ENCODE data around the gene KIFC3.

The KIFC3 gene

GRCh38 chr16:57758331-57759117 lies 43.8 kb downstream of the KIFC3 start (continued):
- TF ChIP-seq ZSCAN16 (tag by site-specific recombination; IDR thresholded peaks at IDR 0.05) (no peak), AEBP2 (tag by site-specific recombination; IDR thresholded peaks at IDR 0.05; ENCODE audit: borderline replicate concordance) (no peak), ZNF791 (tag by site-specific recombination; IDR thresholded peaks at IDR 0.05) (no peak), ZNF561 (tag by site-specific recombination; IDR thresholded peaks at IDR 0.05; ENCODE audit: borderline replicate concordance) (no peak), ZNF354C (tag by site-specific recombination; IDR thresholded peaks at IDR 0.05; ENCODE audit: borderline replicate concordance, low read depth) (no peak)

- POLR2A ChIA-PET = no interaction called here
- TF ChIP-seq SETDB1 (IDR thresholded peaks at IDR 0.05; ENCODE audit: insufficient read length, low read length) (no peak), ZNF324 (tag by site-specific recombination; IDR thresholded peaks at IDR 0.05) (no peak), ZNF626 (tag by site-specific recombination; IDR thresholded peaks at IDR 0.05) (no peak), ZNF600 (tag by site-specific recombination; IDR thresholded peaks at IDR 0.05) (no peak), GFI1B (tag by site-specific recombination; IDR thresholded peaks at IDR 0.05) (no peak), ZNF18 (tag by site-specific recombination; IDR thresholded peaks at IDR 0.05) (no peak), ZNF426 (tag by site-specific recombination; IDR thresholded peaks at IDR 0.05) (no peak), ZNF214 (tag by site-specific recombination; IDR thresholded peaks at IDR 0.05; ENCODE audit: borderline replicate concordance) (no peak)
- Histone ChIP-seq H3K27ac (ENCODE audit: extremely low read depth, low read depth, low read length) (no peak overlapping the region), H3K4me1 (ENCODE audit: control insufficient read depth, insufficient read depth, low read length) (no peaks in the 10 kb centered on the region), H3K4me3 (ENCODE audit: low read depth, low read length) (no peak overlapping the region), H3K36me3 (ENCODE audit: control insufficient read depth in 2 of 2, insufficient read depth in 1 of 2, low read length in 2 of 2) (peaks cover 0 to 72% of the 10 kb centered on the region in 2 experiments; a peak in 1 of 3 replicates), H3K9me3 (ENCODE audit: control insufficient read depth, insufficient read depth, low read depth, low read length) (no peaks in the 10 kb centered on the region)
- CTCF ChIA-PET = interaction anchor here (0.7 to 3.3 kb wide), 11 partner anchors 12 to 237 kb away, joined by 3 to 20 read pairs (median 3); partner anchors contain the start of gene KATNB1
These were observed 44.4 kb downstream of the KIFC3 start for GRCh38 chr16:57757883-57758282.

GRCh38 chr16:57757326-57757786 lies 44.9 kb downstream of the KIFC3 start:
- peaks cover 0 to 76% of the 10 kb centered on the region in 2 experiments; a peak in 1 of 3 replicates for H3K36me3 ChIP-seq (ENCODE audit: control insufficient read depth in 2 of 2, insufficient read depth in 1 of 2, low read length in 2 of 2)
- H3K27ac ChIP-seq (ENCODE audit: extremely low read depth, low read depth, low read length) = no peak overlapping the region
- no peak for TF ChIP-seq ZNF354C (tag by site-specific recombination; IDR thresholded peaks at IDR 0.05; ENCODE audit: borderline replicate concordance, low read depth)
- TF ChIP-seq SALL2 (tag by site-specific recombination; IDR thresholded peaks at IDR 0.05; ENCODE audit: borderline replicate concordance) = no peak
- no peak for TF ChIP-seq ZNF521 (tag by site-specific recombination; IDR thresholded peaks at IDR 0.05)
- TF ChIP-seq ZNF148 (tag by site-specific recombination; IDR thresholded peaks at IDR 0.05; ENCODE audit: borderline replicate concordance) = no peak
- no peak for TF ChIP-seq ZFHX2 (tag by site-specific recombination; conservative IDR thresholded peaks at IDR 0.05)
- TF ChIP-seq ZNF223 (tag by site-specific recombination; IDR thresholded peaks at IDR 0.05) = no peak
- peak; percentile 91 for TF ChIP-seq CTCF (tag by site-specific recombination; IDR thresholded peaks at IDR 0.05)
- peak; percentile 59 for TF ChIP-seq ZNF654 (tag by site-specific recombination; IDR thresholded peaks at IDR 0.05; ENCODE audit: low read depth)
- no peak for TF ChIP-seq ZSCAN16 (tag by site-specific recombination; IDR thresholded peaks at IDR 0.05)
- no peak for TF ChIP-seq GLI4 (tag by site-specific recombination; IDR thresholded peaks at IDR 0.05)
- no peak for TF ChIP-seq ZNF292 (tag by site-specific recombination; IDR thresholded peaks at IDR 0.05; ENCODE audit: borderline replicate concordance, low read depth)
- TF ChIP-seq ZNF548 (tag by site-specific recombination; IDR thresholded peaks at IDR 0.05) = no peak
- TF ChIP-seq GLIS2 (tag by site-specific recombination; IDR thresholded peaks at IDR 0.05) = peak; percentile 56; the same call in 1 of the 2 replicates
- TF ChIP-seq KLF16 (tag by site-specific recombination; IDR thresholded peaks at IDR 0.05) = peak; percentile 83

More at GRCh38 chr16:57757326-57757786, 44.9 kb downstream of the KIFC3 start:
- Histone ChIP-seq H3K4me1 (ENCODE audit: control insufficient read depth, insufficient read depth, low read length) (no peaks in the 10 kb centered on the region), H3K4me3 (ENCODE audit: low read depth, low read length) (no peak overlapping the region), H3K9me3 (ENCODE audit: control insufficient read depth, insufficient read depth, low read depth, low read length) (no peaks in the 10 kb centered on the region)
- ChIA-PET CTCF (interaction anchor here (0.6 to 3.3 kb wide), 21 partner anchors 11 to 364 kb away, joined by 3 to 20 read pairs (median 3); no protein-coding TSS in a partner anchor), POLR2A (no interaction called here)
